WERI-Rb-1 (cell line): ENCODE measurements around the gene HMCN1.

Experiments used
- DNase-seq: peaks from one replicate; pipeline ENCODE4 v3.0.0-alpha.2; 2020
- H3K27ac ChIP-seq: fragments of 250-450 bp; sonication (Bioruptor Pico); 2 replicates; pipeline ENCODE4 v1.5.1; 2020; ENCODE audit warnings: mild to moderate bottlenecking, moderate library complexity
- H3K27me3 ChIP-seq: fragments of 250-450 bp; sonication (Bioruptor Pico); 2 replicates; pipeline ENCODE4 v1.5.1; 2021; ENCODE audit warnings: mild to moderate bottlenecking, low read depth, moderate library complexity; ENCODE audit not compliant: insufficient read depth, severe bottlenecking
- H3K36me3 ChIP-seq: fragments of 250-450 bp; sonication (Bioruptor Pico); 2 replicates; pipeline ENCODE4 v1.5.1; 2020; ENCODE audit warnings: mild to moderate bottlenecking, moderate library complexity
- H3K4me3 ChIP-seq: 2 replicates; pipeline ENCODE4 v1.5.1; 2011; ENCODE audit warnings: low read depth, mild to moderate bottlenecking, control low read depth, low read length
- H3K9me3 ChIP-seq: fragments of 250-450 bp; sonication (Bioruptor Pico); 2 replicates; pipeline ENCODE4 v1.5.1; 2021; ENCODE audit warnings: mild to moderate bottlenecking, moderate library complexity; ENCODE audit not compliant: severe bottlenecking
- CTCF ChIP-seq: IDR thresholded peaks from 2 replicates; pipeline ENCODE4 v1.5.1; 2011; ENCODE audit warnings: low read depth, mild to moderate bottlenecking, control low read depth, inconsistent platforms, low read length

HMCN1 gene

GRCh38 chr1:185956881-185957280, 222.7 kb downstream of the HMCN1 start:
- DNase-seq: no peak
- TF ChIP-seq CTCF: no peak
- Histone ChIP-seq H3K9me3 (no peaks in the 10 kb centered on the region), H3K4me3 (no peak overlapping the region), H3K27ac (no peak overlapping the region), H3K36me3 (no peaks in the 10 kb centered on the region), H3K27me3 (no peaks in the 10 kb centered on the region)

- no peak for TF ChIP-seq CTCF
- H3K27me3 ChIP-seq: no peaks in the 10 kb centered on the region
- no peak overlapping the region for H3K27ac ChIP-seq
- no peaks in the 10 kb centered on the region for H3K9me3 ChIP-seq
- H3K36me3 ChIP-seq: no peaks in the 10 kb centered on the region
- no peak for DNase-seq
- no peak overlapping the region for H3K4me3 ChIP-seq
Observed at GRCh38 chr1:185957441-185958363, 223.5 kb downstream of the HMCN1 start.

GRCh38 chr1:185960422-185961321, 226.5 kb downstream of the HMCN1 start:
- no peak for TF ChIP-seq CTCF
- H3K4me3 ChIP-seq: no peak overlapping the region
- H3K27ac ChIP-seq: no peak overlapping the region
- no peaks in the 10 kb centered on the region for H3K9me3 ChIP-seq
- no peaks in the 10 kb centered on the region for H3K36me3 ChIP-seq
- DNase-seq: no peak
- H3K27me3 ChIP-seq: peaks cover 2% of the 10 kb centered on the region

- H3K36me3 ChIP-seq: no peaks in the 10 kb centered on the region
- no peak overlapping the region for H3K27ac ChIP-seq
- no peaks in the 10 kb centered on the region for H3K9me3 ChIP-seq
- H3K4me3 ChIP-seq: no peak overlapping the region
- no peak for TF ChIP-seq CTCF
- no peak for DNase-seq
- peaks cover 2% of the 10 kb centered on the region for H3K27me3 ChIP-seq
Observed at GRCh38 chr1:185961664-185962063, 227.5 kb downstream of the HMCN1 start.

- Histone ChIP-seq H3K36me3 (no peaks in the 10 kb centered on the region), H3K9me3 (no peaks in the 10 kb centered on the region), H3K4me3 (no peak overlapping the region), H3K27ac (no peak overlapping the region), H3K27me3 (peaks cover 3% of the 10 kb centered on the region)
- no peak for TF ChIP-seq CTCF
- no peak for DNase-seq
Observed at GRCh38 chr1:185964946-185965345, 230.8 kb downstream of the HMCN1 start.
